Kidney (tissue), 14 donors: ENCODE data around the gene FBXL3. TPM values are rescaled to one million over a fixed set of nuclear protein-coding genes. Genes with fewer than 3 reads are reported as not detected.

Experiments
- DNase-seq, 5 donors: peaks; one replicate each; pipeline ENCODE4 v3.0.0-alpha.2; 2013 to 2020
- FAIRE-seq: peaks from 2 replicates; lab custom pipeline; 2012; peaks lifted over from hg19 to GRCh38; lab: Jason Lieb, UNC
- H3K27ac ChIP-seq, 2 donors: one replicate each; pipeline ENCODE4 v1.7.0; 2013; ENCODE audit warnings: low read depth in 2 of 2, low read length in 2 of 2, inconsistent platforms in 1 of 2
- H3K27me3 ChIP-seq: one replicate; pipeline ENCODE4 v1.7.1; 2013; ENCODE audit warnings: low read length, inconsistent platforms; ENCODE audit not compliant: control insufficient read depth, insufficient read depth
- H3K36me3 ChIP-seq, 3 donors: one replicate each; pipeline versions ENCODE4 v1.7.0 to v1.7.1; 2013; ENCODE audit warnings: low read length in 3 of 3, control low read depth in 1 of 3, inconsistent platforms in 1 of 3; ENCODE audit not compliant: insufficient read depth in 3 of 3, control insufficient read depth in 2 of 3
- H3K4me1 ChIP-seq, 3 donors: one replicate each; pipeline versions ENCODE4 v1.7.0 to v1.7.1; 2013; ENCODE audit warnings: low read length in 3 of 3, inconsistent platforms in 1 of 3, low read depth in 1 of 3; ENCODE audit not compliant: control insufficient read depth in 2 of 3, insufficient read depth in 2 of 3
- H3K4me3 ChIP-seq, 3 donors: one replicate each; pipeline versions ENCODE4 v1.7.0 to v1.8.1; 2013; ENCODE audit warnings: low read length in 3 of 3, control low read depth in 1 of 3, inconsistent platforms in 1 of 3
- H3K9ac ChIP-seq, 3 donors: one replicate each; pipeline versions ENCODE4 v1.7.0 to v1.7.1; 2013; ENCODE audit warnings: low read length in 3 of 3, control low read depth in 1 of 3, inconsistent platforms in 1 of 3
- H3K9me3 ChIP-seq, 3 donors: one replicate each; pipeline versions ENCODE4 v1.7.0 to v1.7.1; 2013; ENCODE audit warnings: low read length in 3 of 3, control low read depth in 1 of 3, inconsistent platforms in 1 of 3; ENCODE audit not compliant: control insufficient read depth in 2 of 3, insufficient read depth in 1 of 3
- intact Hi-C: fragments of 100-400 bp; cut with DNase I; formaldehyde crosslinking; loops from one replicate; pipeline ENCODE4 v1.11.1; 2022
- polyA plus RNA-seq: library from polyadenylated mRNA; stranded (reverse); fragments of 350-450 nt; fragmentation: Illumina TruSeq; extraction: RNeasy Lipid Tissue Mini Kit (QIAGEN cat#74804); gene quantifications from one replicate; pipeline ENCODE4 v1.2.3, GENCODE V29; 2014; ENCODE audit warnings: low read depth, low replicate concordance; ENCODE audit not compliant: insufficient read depth
- total RNA-seq: library from RNA; stranded (reverse); fragmentation: NEBNext Ultra II Directional; extraction: Animal tissue kit (Norgen Biotek cat#: 25700); gene quantifications from one replicate; pipeline ENCODE4 v1.2.1, GENCODE V29; 2021
- TF ChIP-seq, protein P1 (sequence below): IDR thresholded peaks from 3 replicates; pipeline ENCODE4 v1.5.1; 2012; ENCODE audit warnings: mild to moderate bottlenecking, moderate library complexity, borderline replicate concordance; ENCODE audit not compliant: insufficient read depth; ENCODE audit errors: extremely low read depth
- donor health status: control.
- donor health status: control.
- donor health status: control.
- donor health status: control.
- donor health status: control.
- donor health status: DM: yes; HTN: yes; CAD: no.
- donor health status: Normal renal cell carcinoma (clear cell type).

FBXL3 gene
- total and polyA plus RNA-seq, 2 donors from 2014 or later, result 22.3 to 61.6 TPM

DNA sequence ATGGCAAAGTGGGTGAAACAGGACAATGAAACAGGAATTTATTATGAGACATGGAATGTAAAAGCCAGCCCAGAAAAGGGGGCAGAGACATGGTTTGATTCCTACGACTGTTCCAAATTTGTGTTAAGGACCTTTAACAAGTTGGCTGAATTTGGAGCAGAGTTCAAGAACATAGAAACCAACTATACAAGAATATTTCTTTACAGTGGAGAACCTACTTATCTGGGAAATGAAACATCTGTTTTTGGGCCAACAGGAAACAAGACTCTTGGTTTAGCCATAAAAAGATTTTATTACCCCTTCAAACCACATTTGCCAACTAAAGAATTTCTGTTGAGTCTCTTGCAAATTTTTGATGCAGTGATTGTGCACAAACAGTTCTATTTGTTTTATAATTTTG lies 26.5 kb downstream of the FBXL3 start:
- Histone ChIP-seq H3K27me3 (no peaks in the 10 kb centered on the region), H3K36me3 (peaks cover 4 to 11% (median 8%) of the 10 kb centered on the region in 3 donors), H3K4me1 (peaks cover 0 to 8% (median 3%) of the 10 kb centered on the region in 3 donors), H3K9ac (no peak overlapping the region), H3K9me3 (no peaks in the 10 kb centered on the region), H3K4me3 (no peak overlapping the region), H3K27ac (no peak overlapping the region)
- peak in 1 of 5 donors; percentile 24 for DNase-seq
- TF ChIP-seq, protein P1, sequence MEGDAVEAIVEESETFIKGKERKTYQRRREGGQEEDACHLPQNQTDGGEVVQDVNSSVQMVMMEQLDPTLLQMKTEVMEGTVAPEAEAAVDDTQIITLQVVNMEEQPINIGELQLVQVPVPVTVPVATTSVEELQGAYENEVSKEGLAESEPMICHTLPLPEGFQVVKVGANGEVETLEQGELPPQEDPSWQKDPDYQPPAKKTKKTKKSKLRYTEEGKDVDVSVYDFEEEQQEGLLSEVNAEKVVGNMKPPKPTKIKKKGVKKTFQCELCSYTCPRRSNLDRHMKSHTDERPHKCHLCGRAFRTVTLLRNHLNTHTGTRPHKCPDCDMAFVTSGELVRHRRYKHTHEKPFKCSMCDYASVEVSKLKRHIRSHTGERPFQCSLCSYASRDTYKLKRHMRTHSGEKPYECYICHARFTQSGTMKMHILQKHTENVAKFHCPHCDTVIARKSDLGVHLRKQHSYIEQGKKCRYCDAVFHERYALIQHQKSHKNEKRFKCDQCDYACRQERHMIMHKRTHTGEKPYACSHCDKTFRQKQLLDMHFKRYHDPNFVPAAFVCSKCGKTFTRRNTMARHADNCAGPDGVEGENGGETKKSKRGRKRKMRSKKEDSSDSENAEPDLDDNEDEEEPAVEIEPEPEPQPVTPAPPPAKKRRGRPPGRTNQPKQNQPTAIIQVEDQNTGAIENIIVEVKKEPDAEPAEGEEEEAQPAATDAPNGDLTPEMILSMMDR, result no peak
- FAIRE-seq, result no peak
- intact Hi-C loops, result no loop called here

GRCh38 chr13:76994281-76994680 lies 32.7 kb downstream of the FBXL3 start:
- no peaks in the 10 kb centered on the region for H3K27me3 ChIP-seq
- H3K4me1 ChIP-seq, result peaks cover 0 to 8% (median 2%) of the 10 kb centered on the region in 3 donors
- TF ChIP-seq, protein P1, result no peak
- intact Hi-C loops, result no loop called here
- FAIRE-seq (no peak), DNase-seq (no peak)
- peaks cover 2 to 11% (median 4%) of the 10 kb centered on the region in 3 donors for H3K36me3 ChIP-seq
- no peaks in the 10 kb centered on the region for H3K9me3 ChIP-seq
- no peak overlapping the region for H3K4me3 ChIP-seq
- no peak overlapping the region for H3K27ac ChIP-seq
- no peak overlapping the region for H3K9ac ChIP-seq

DNA sequence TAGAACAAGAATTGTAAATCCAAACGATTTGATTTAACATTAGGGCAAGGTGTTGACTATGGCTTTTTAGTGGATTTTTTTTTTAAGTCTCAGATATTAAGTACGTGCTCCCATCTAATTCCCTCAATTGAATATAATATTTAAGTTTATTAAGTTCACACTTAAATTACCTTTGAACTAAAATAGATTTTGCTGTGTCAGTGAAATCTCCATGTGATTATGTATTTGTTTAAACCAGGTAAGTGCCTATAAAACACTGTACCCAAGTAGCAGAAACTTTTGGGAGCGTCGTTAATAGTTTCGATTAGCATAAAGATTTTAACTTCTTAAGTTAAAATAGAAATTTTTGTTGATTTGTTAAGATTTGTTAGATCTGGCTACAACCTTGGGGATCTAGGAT lies 33.5 kb downstream of the FBXL3 start:
- TF ChIP-seq, protein P1, result no peak
- Histone ChIP-seq H3K36me3 (peaks cover 0 to 7% (median 2%) of the 10 kb centered on the region in 3 donors), H3K27ac (no peak overlapping the region), H3K9ac (peak overlapping the region in 1 of 3 donors; percentile 96), H3K4me1 (peaks cover 0 to 8% (median 2%) of the 10 kb centered on the region in 3 donors), H3K9me3 (no peaks in the 10 kb centered on the region), H3K27me3 (no peaks in the 10 kb centered on the region), H3K4me3 (peak overlapping the region in 1 of 3 donors; percentile 94)
- intact Hi-C loops, result no loop called here
- FAIRE-seq, result no peak
- DNase-seq, result no peak

DNA sequence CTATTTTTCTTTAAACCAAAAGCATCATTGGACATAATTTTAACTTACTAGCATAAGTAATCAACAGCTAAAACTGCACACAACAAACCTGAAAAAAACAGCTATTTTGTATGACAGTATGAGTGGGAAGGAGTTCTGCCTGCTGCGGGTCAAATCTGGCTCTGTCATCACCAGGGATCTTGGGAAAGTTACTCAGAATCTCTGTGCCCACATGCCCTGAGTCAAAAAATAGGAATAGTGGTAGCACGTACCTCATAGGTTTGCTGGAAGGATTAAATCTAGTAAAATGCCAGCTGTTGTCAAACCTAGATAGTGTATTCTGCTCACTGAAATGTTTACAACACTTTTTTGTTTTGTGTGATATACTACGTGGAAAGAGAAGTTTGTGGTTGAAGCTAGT lies 33.9 kb downstream of the FBXL3 start:
- Histone ChIP-seq H3K4me3 (peak overlapping the region; percentile 93 to 96 (median 94)), H3K4me1 (peaks cover 0 to 8% (median 2%) of the 10 kb centered on the region in 3 donors), H3K9ac (peak overlapping the region in 2 of 3 donors; percentile 90 to 96), H3K27me3 (no peaks in the 10 kb centered on the region), H3K9me3 (no peaks in the 10 kb centered on the region), H3K36me3 (peaks cover 0 to 3% (median 2%) of the 10 kb centered on the region in 3 donors), H3K27ac (peak overlapping the region; percentile 89 to 94)
- no peak for DNase-seq
- no peak for FAIRE-seq
- intact Hi-C loops, result no loop called here
- TF ChIP-seq, protein P1, result no peak
